ENCODE results near the gene CASP8AP2. TPM values are rescaled to one million over a fixed set of nuclear protein-coding genes. Genes with fewer than 3 reads are reported as not detected.

The CASP8AP2 gene
- total and polyA plus RNA-seq, 2 donors from 2014 or later = 2.4 to 17.5 TPM

GRCh38 chr6:89834884-89835792 lies 5.5 kb downstream of the CASP8AP2 start:
- Histone ChIP-seq H3K27me3 (ENCODE audit: control insufficient read depth, insufficient read depth, low read length) (no peaks in the 10 kb centered on the region), H3K36me3 (ENCODE audit: control insufficient read depth in 2 of 3, insufficient read depth in 3 of 3, low read length in 3 of 3) (peaks cover 0 to 4% (median 0%) of the 10 kb centered on the region in 3 donors), H3K4me1 (ENCODE audit: control insufficient read depth in 2 of 3, insufficient read depth in 2 of 3, low read depth in 1 of 3, low read length in 3 of 3) (peaks cover 3 to 7% (median 7%) of the 10 kb centered on the region in 3 donors), H3K9ac (ENCODE audit: low read length in 3 of 3) (no peak overlapping the region), H3K9me3 (ENCODE audit: control insufficient read depth in 2 of 3, insufficient read depth in 1 of 3, low read length in 3 of 3) (no peaks in the 10 kb centered on the region), H3K27ac (ENCODE audit: low read depth in 2 of 2, low read length in 2 of 2) (no peak overlapping the region), H3K4me3 (ENCODE audit: low read length in 3 of 3) (no peak overlapping the region)
- no peak for TF ChIP-seq CTCF (IDR thresholded peaks at IDR 0.05; ENCODE audit: borderline replicate concordance, extremely low read depth, insufficient read depth)
- FAIRE-seq = no peak
- DNase-seq = no peak
- intact Hi-C loops (cut with DNase I) = no loop called here

- H3K27me3 ChIP-seq (ENCODE audit: control insufficient read depth, insufficient read depth, low read length) = no peaks in the 10 kb centered on the region
- peaks cover 0 to 4% (median 0%) of the 10 kb centered on the region in 3 donors for H3K36me3 ChIP-seq (ENCODE audit: control insufficient read depth in 2 of 3, insufficient read depth in 3 of 3, low read length in 3 of 3)
- H3K9me3 ChIP-seq (ENCODE audit: control insufficient read depth in 2 of 3, insufficient read depth in 1 of 3, low read length in 3 of 3) = no peaks in the 10 kb centered on the region
- H3K27ac ChIP-seq (ENCODE audit: low read depth in 2 of 2, low read length in 2 of 2) = no peak overlapping the region
- H3K4me1 ChIP-seq (ENCODE audit: control insufficient read depth in 2 of 3, insufficient read depth in 2 of 3, low read depth in 1 of 3, low read length in 3 of 3) = no peaks in the 10 kb centered on the region
- TF ChIP-seq CTCF (IDR thresholded peaks at IDR 0.05; ENCODE audit: borderline replicate concordance, extremely low read depth, insufficient read depth) = no peak
- no peak overlapping the region for H3K9ac ChIP-seq (ENCODE audit: low read length in 3 of 3)
- DNase-seq = no peak
- no peak overlapping the region for H3K4me3 ChIP-seq (ENCODE audit: low read length in 3 of 3)
- intact Hi-C loops (cut with DNase I) = no loop called here
- FAIRE-seq = no peak
Measured at GRCh38 chr6:89836639-89837222, 7.1 kb downstream of the CASP8AP2 start.

GRCh38 chr6:89840538-89840937 lies 10.9 kb downstream of the CASP8AP2 start:
- Histone ChIP-seq H3K4me1 (ENCODE audit: control insufficient read depth in 2 of 3, insufficient read depth in 2 of 3, low read depth in 1 of 3, low read length in 3 of 3) (peaks cover 0 to 6% (median 0%) of the 10 kb centered on the region in 3 donors), H3K36me3 (ENCODE audit: control insufficient read depth in 2 of 3, insufficient read depth in 3 of 3, low read length in 3 of 3) (no peaks in the 10 kb centered on the region), H3K9ac (ENCODE audit: low read length in 3 of 3) (no peak overlapping the region), H3K27ac (ENCODE audit: low read depth in 2 of 2, low read length in 2 of 2) (no peak overlapping the region), H3K27me3 (ENCODE audit: control insufficient read depth, insufficient read depth, low read length) (no peaks in the 10 kb centered on the region), H3K4me3 (ENCODE audit: low read length in 3 of 3) (no peak overlapping the region), H3K9me3 (ENCODE audit: control insufficient read depth in 2 of 3, insufficient read depth in 1 of 3, low read length in 3 of 3) (no peaks in the 10 kb centered on the region)
- peak in 3 of 5 donors; percentile 25 to 75 (median 40) for DNase-seq
- intact Hi-C loops (cut with DNase I) = no loop called here
- no peak for FAIRE-seq
- TF ChIP-seq CTCF (IDR thresholded peaks at IDR 0.05; ENCODE audit: borderline replicate concordance, extremely low read depth, insufficient read depth) = no peak

All from kidney (tissue), 14 donors.